Measurements from ENCODE around the gene NUP214. TPM values are rescaled to one million over a fixed set of nuclear protein-coding genes. Genes with fewer than 3 reads are reported as not detected.
A peak's percentile ranks its signal among the peaks of the same experiment; 100 is the strongest.
"Not testable (repeated sequence)": the region's sequence is repeated elsewhere in the genome, so short reads cannot be mapped to it uniquely, and the experiment has no call there.

NUP214 gene
- polyA plus RNA-seq, 6 donors from 2014 or later = 8.8 to 27.6 (median 18.3) TPM

- H3K4me1 Mint-ChIP-seq = peaks cover 9 to 21% (median 12%) of the 10 kb centered on the region in 3 donors
- no peaks in the 10 kb centered on the region for H3K9me3 Mint-ChIP-seq
- peak overlapping the region in 2 of 6 donors; percentile 13 to 47 for H3K27ac Mint-ChIP-seq
- H3K27me3 Mint-ChIP-seq = no peaks in the 10 kb centered on the region
- H3K36me3 Mint-ChIP-seq = peaks cover 10 to 23% of the 10 kb centered on the region in 2 donors
- ATAC-seq (ENCODE audit: low read depth in 2 of 2) = no peak
- H3K4me3 Mint-ChIP-seq = no peak overlapping the region
- DNase-seq = no peak
These were observed 108.6 kb downstream of the NUP214 start for GRCh38 chr9:131233995-131234394.

- H3K4me3 Mint-ChIP-seq = peak overlapping the region in 1 of 8 donors; percentile 9
- no peaks in the 10 kb centered on the region for H3K9me3 Mint-ChIP-seq
- peak overlapping the region in 2 of 6 donors; percentile 26 to 70 for H3K27ac Mint-ChIP-seq
- peaks cover 7 to 21% of the 10 kb centered on the region in 2 donors for H3K36me3 Mint-ChIP-seq
- no peaks in the 10 kb centered on the region for H3K27me3 Mint-ChIP-seq
- no peak for DNase-seq
- ATAC-seq (ENCODE audit: low read depth in 2 of 2) = no peak
- H3K4me1 Mint-ChIP-seq = peaks cover 14 to 26% (median 21%) of the 10 kb centered on the region in 3 donors
These were observed 109.6 kb downstream of the NUP214 start for GRCh38 chr9:131234799-131235479.

GRCh38 chr9:131235480-131235851 lies 110.1 kb downstream of the NUP214 start:
- H3K36me3 Mint-ChIP-seq = peaks cover 2 to 16% of the 10 kb centered on the region in 2 donors
- H3K27me3 Mint-ChIP-seq = no peaks in the 10 kb centered on the region
- H3K4me3 Mint-ChIP-seq = peak overlapping the region in 2 of 8 donors; percentile 9 to 37
- ATAC-seq (ENCODE audit: low read depth in 2 of 2) = no peak
- H3K27ac Mint-ChIP-seq = peak overlapping the region in 3 of 6 donors; percentile 26 to 72 (median 58)
- H3K4me1 Mint-ChIP-seq = peaks cover 14 to 30% (median 22%) of the 10 kb centered on the region in 3 donors
- no peak for DNase-seq
- H3K9me3 Mint-ChIP-seq = no peaks in the 10 kb centered on the region

GRCh38 chr9:131236161-131236560 lies 110.8 kb downstream of the NUP214 start:
- no peak for DNase-seq
- peaks cover 0 to 14% of the 10 kb centered on the region in 2 donors for H3K36me3 Mint-ChIP-seq
- H3K4me1 Mint-ChIP-seq = peaks cover 14 to 30% (median 22%) of the 10 kb centered on the region in 3 donors
- H3K4me3 Mint-ChIP-seq = no peak overlapping the region
- H3K9me3 Mint-ChIP-seq = no peaks in the 10 kb centered on the region
- H3K27ac Mint-ChIP-seq = peak overlapping the region in 1 of 6 donors; percentile 27
- no peak for ATAC-seq (ENCODE audit: low read depth in 2 of 2)
- no peaks in the 10 kb centered on the region for H3K27me3 Mint-ChIP-seq

- H3K9me3 Mint-ChIP-seq = no peaks in the 10 kb centered on the region
- H3K36me3 Mint-ChIP-seq = peaks cover 0 to 14% of the 10 kb centered on the region in 2 donors
- no peak for DNase-seq
- no peak for ATAC-seq (ENCODE audit: low read depth in 2 of 2)
- peaks cover 14 to 30% (median 22%) of the 10 kb centered on the region in 3 donors for H3K4me1 Mint-ChIP-seq
- H3K27me3 Mint-ChIP-seq = no peaks in the 10 kb centered on the region
- peak overlapping the region in 1 of 8 donors; percentile 53 for H3K4me3 Mint-ChIP-seq
- H3K27ac Mint-ChIP-seq = peak overlapping the region in 2 of 6 donors; percentile 27 to 88
These were observed 111.4 kb downstream of the NUP214 start for GRCh38 chr9:131236761-131237160.

GRCh38 chr9:131237291-131237690 lies 111.9 kb downstream of the NUP214 start:
- H3K36me3 Mint-ChIP-seq = peaks cover 0 to 14% of the 10 kb centered on the region in 2 donors
- no peaks in the 10 kb centered on the region for H3K9me3 Mint-ChIP-seq
- H3K27ac Mint-ChIP-seq = peak overlapping the region in 5 of 6 donors; percentile 36 to 96 (median 90)
- no peaks in the 10 kb centered on the region for H3K27me3 Mint-ChIP-seq
- ATAC-seq (ENCODE audit: low read depth in 2 of 2) (no peak), DNase-seq (no peak)
- peak overlapping the region in 7 of 8 donors; percentile 27 to 96 (median 91) for H3K4me3 Mint-ChIP-seq
- peaks cover 14 to 30% (median 22%) of the 10 kb centered on the region in 3 donors for H3K4me1 Mint-ChIP-seq

- peak overlapping the region; percentile 82 to 96 (median 92) for H3K4me3 Mint-ChIP-seq
- ATAC-seq (ENCODE audit: low read depth in 2 of 2) (peak; percentile 90 to 91), DNase-seq (peak; percentile 66)
- H3K27me3 Mint-ChIP-seq = no peaks in the 10 kb centered on the region
- H3K27ac Mint-ChIP-seq = peak overlapping the region; percentile 14 to 96 (median 94)
- peaks cover 14 to 30% (median 22%) of the 10 kb centered on the region in 3 donors for H3K4me1 Mint-ChIP-seq
- H3K9me3 Mint-ChIP-seq = peaks cover 0 to 3% (median 0%) of the 10 kb centered on the region in 7 donors
- peaks cover 0 to 14% of the 10 kb centered on the region in 2 donors for H3K36me3 Mint-ChIP-seq
These were observed 112.6 kb downstream of the NUP214 start for GRCh38 chr9:131237931-131238401.

- Mint-ChIP-seq H3K4me1 (peaks cover 14 to 30% (median 22%) of the 10 kb centered on the region in 3 donors), H3K4me3 (peak overlapping the region; percentile 82 to 96 (median 92)), H3K27ac (peak overlapping the region in 5 of 6 donors; percentile 90 to 96 (median 94)), H3K9me3 (peaks cover 0 to 4% (median 0%) of the 10 kb centered on the region in 7 donors), H3K36me3 (peaks cover 0 to 11% of the 10 kb centered on the region in 2 donors), H3K27me3 (no peaks in the 10 kb centered on the region)
- no peak for DNase-seq
- peak; percentile 32 to 34 for ATAC-seq (ENCODE audit: low read depth in 2 of 2)
These were observed 113.1 kb downstream of the NUP214 start for GRCh38 chr9:131238402-131239021.

GRCh38 chr9:131239161-131239975 lies 114.0 kb downstream of the NUP214 start:
- Mint-ChIP-seq H3K36me3 (peaks cover 0 to 2% of the 10 kb centered on the region in 2 donors), H3K4me1 (peaks cover 14 to 30% (median 22%) of the 10 kb centered on the region in 3 donors), H3K4me3 (peak overlapping the region; percentile 82 to 96 (median 92)), H3K27ac (peak overlapping the region in 4 of 6 donors; percentile 38 to 95 (median 80)), H3K9me3 (peaks cover 0 to 4% (median 0%) of the 10 kb centered on the region in 7 donors), H3K27me3 (no peaks in the 10 kb centered on the region)
- ATAC-seq (ENCODE audit: low read depth in 2 of 2) = no peak
- no peak for DNase-seq

- Mint-ChIP-seq H3K36me3 (no peaks in the 10 kb centered on the region), H3K27me3 (no peaks in the 10 kb centered on the region), H3K4me1 (peaks cover 14 to 30% (median 22%) of the 10 kb centered on the region in 3 donors), H3K9me3 (peaks cover 0 to 4% (median 0%) of the 10 kb centered on the region in 7 donors), H3K27ac (peak overlapping the region in 2 of 6 donors; percentile 36 to 86), H3K4me3 (peak overlapping the region in 4 of 8 donors; percentile 11 to 54 (median 16))
- DNase-seq (no peak), ATAC-seq (ENCODE audit: low read depth in 2 of 2) (no peak)
These were observed 114.9 kb downstream of the NUP214 start for GRCh38 chr9:131240047-131240921.

- DNase-seq; H3K9me3 Mint-ChIP-seq; H3K4me3 Mint-ChIP-seq; H3K27ac Mint-ChIP-seq; ATAC-seq (ENCODE audit: low read depth in 2 of 2); H3K36me3 Mint-ChIP-seq; H3K4me1 Mint-ChIP-seq; H3K27me3 Mint-ChIP-seq: not testable (repeated sequence)
These were observed 118.9 kb downstream of the NUP214 start for GRCh38 chr9:131244331-131244730.

- no peak for DNase-seq
- Mint-ChIP-seq H3K27ac (no peak overlapping the region), H3K4me3 (no peak overlapping the region)
These were observed 121.2 kb downstream of the NUP214 start for GRCh38 chr9:131246618-131247017.

More at GRCh38 chr9:131246618-131247017, 121.2 kb downstream of the NUP214 start:
- Mint-ChIP-seq H3K36me3 (no peaks in the 10 kb centered on the region), H3K4me1 (peaks cover 0 to 6% (median 0%) of the 10 kb centered on the region in 3 donors), H3K9me3 (peaks cover 0 to 4% (median 0%) of the 10 kb centered on the region in 7 donors), H3K27me3 (no peaks in the 10 kb centered on the region)
- ATAC-seq (ENCODE audit: low read depth in 2 of 2) = no peak
